HEK293 (cell line): ENCODE measurements around the gene SMAD7.

Experiments used
- CTCF ChIA-PET: fragments of 350-600 bp; formaldehyde crosslinking; extraction: SDS; loops from one replicate; lab custom pipeline; 2021; ENCODE audit warnings: antibody characterized with exemption; lab: Yijun Ruan, JAX
- POLR2A ChIA-PET: fragments of 300-600 bp; formaldehyde crosslinking; extraction: SDS; loops from one replicate; lab custom pipeline; 2020; ENCODE audit warnings: antibody characterized with exemption, inconsistent platforms; lab: Yijun Ruan, JAX
- H3K27ac ChIP-seq: fragments of 200-500 bp; sonication (Bioruptor generic); 2 replicates; pipeline ENCODE4 v1.5.1; 2014; ENCODE audit warnings: low read depth, low read length, control low read depth, inconsistent platforms; ENCODE audit errors: extremely low read depth
- H3K36me3 ChIP-seq, 2 experiments: fragments of 200-500 bp in 1 of 2; sonication (Bioruptor generic) in 1 of 2; 1 replicate in 1 of 2; 2 replicates in 1 of 2; pipeline ENCODE4 v1.5.1; 2014 to 2017; ENCODE audit warnings: inconsistent platforms in 2 of 2, low read length in 2 of 2; ENCODE audit not compliant: control insufficient read depth in 2 of 2, insufficient read depth in 1 of 2
- H3K4me1 ChIP-seq: fragments of 200-500 bp; sonication (Bioruptor generic); 2 replicates; pipeline ENCODE4 v1.5.1; 2014; ENCODE audit warnings: mild to moderate bottlenecking, low read length, inconsistent platforms; ENCODE audit not compliant: control insufficient read depth, insufficient read depth
- H3K4me3 ChIP-seq: 2 replicates; pipeline ENCODE4 v1.5.1; 2011; ENCODE audit warnings: low read depth, mild to moderate bottlenecking, control low read depth, low read length, moderate library complexity
- H3K9me3 ChIP-seq: fragments of 200-500 bp; sonication (Bioruptor generic); 2 replicates; pipeline ENCODE4 v1.5.1; 2014; ENCODE audit warnings: low read depth, low read length, inconsistent platforms; ENCODE audit not compliant: control insufficient read depth, insufficient read depth
- FEZF1 ChIP-seq: fragments of 450-650 bp; formaldehyde crosslinking; IDR thresholded peaks from 2 replicates; pipeline ENCODE4 v1.5.1; 2016; ENCODE audit warnings: missing biosample characterization, missing genetic modification characterization
- KLF16 ChIP-seq: fragments of 450-650 bp; formaldehyde crosslinking; IDR thresholded peaks from 2 replicates; pipeline ENCODE4 v1.5.1; 2017; ENCODE audit warnings: missing biosample characterization, missing genetic modification characterization
- SP3 ChIP-seq: fragments of 450-650 bp; formaldehyde crosslinking; IDR thresholded peaks from 2 replicates; pipeline ENCODE4 v1.5.1; 2016; ENCODE audit warnings: missing biosample characterization, missing genetic modification characterization
- ZBTB48 ChIP-seq: fragments of 450-650 bp; formaldehyde crosslinking; IDR thresholded peaks from 2 replicates; pipeline ENCODE4 v1.5.1; 2016; ENCODE audit warnings: missing biosample characterization, missing genetic modification characterization
- ZEB2 ChIP-seq: fragments of 450-650 bp; formaldehyde crosslinking; IDR thresholded peaks from 2 replicates; pipeline ENCODE4 v1.5.1; 2016; ENCODE audit warnings: missing biosample characterization, missing genetic modification characterization
- ZFP3 ChIP-seq: fragments of 450-650 bp; formaldehyde crosslinking; IDR thresholded peaks from 2 replicates; pipeline ENCODE4 v1.5.1; 2016; ENCODE audit warnings: low read depth, missing biosample characterization, missing genetic modification characterization
- ZFP37 ChIP-seq: fragments of 450-650 bp; formaldehyde crosslinking; IDR thresholded peaks from 2 replicates; pipeline ENCODE4 v1.5.1; 2016; ENCODE audit warnings: missing biosample characterization, missing genetic modification characterization
- ZNF114 ChIP-seq: fragments of 450-650 bp; formaldehyde crosslinking; IDR thresholded peaks from 2 replicates; pipeline ENCODE4 v1.5.0; 2017; ENCODE audit warnings: missing biosample characterization, missing genetic modification characterization
- ZNF266 ChIP-seq: fragments of 450-650 bp; formaldehyde crosslinking; IDR thresholded peaks from 2 replicates; pipeline ENCODE4 v1.5.1; 2016; ENCODE audit warnings: missing biosample characterization, missing genetic modification characterization, low read depth
- ZNF302 ChIP-seq: fragments of 450-650 bp; formaldehyde crosslinking; IDR thresholded peaks from 2 replicates; pipeline ENCODE4 v1.5.1; 2016; ENCODE audit warnings: missing biosample characterization, missing genetic modification characterization, low read depth
- ZNF341 ChIP-seq: fragments of 450-650 bp; formaldehyde crosslinking; IDR thresholded peaks from 2 replicates; pipeline ENCODE4; 2016; ENCODE audit warnings: low read depth, missing biosample characterization, missing genetic modification characterization
- ZNF366 ChIP-seq: fragments of 450-650 bp; formaldehyde crosslinking; conservative IDR thresholded peaks from 2 replicates; pipeline ENCODE4 v1.5.1; 2016; ENCODE audit warnings: missing biosample characterization, missing genetic modification characterization
- TF ChIP-seq, protein P1 (sequence below): fragments of 450-650 bp; formaldehyde crosslinking; IDR thresholded peaks from 2 replicates; pipeline ENCODE4 v1.5.1; 2016; ENCODE audit warnings: missing biosample characterization, missing genetic modification characterization
- TF ChIP-seq, protein P2 (sequence below): fragments of 450-650 bp; formaldehyde crosslinking; IDR thresholded peaks from 2 replicates; pipeline ENCODE4 v1.5.1; 2016; ENCODE audit warnings: missing biosample characterization, missing genetic modification characterization, low read depth
- TF ChIP-seq, protein P3 (sequence below): fragments of 450-650 bp; formaldehyde crosslinking; IDR thresholded peaks from 2 replicates; pipeline ENCODE4 v1.5.1; 2017; ENCODE audit warnings: missing biosample characterization, mild to moderate bottlenecking, missing genetic modification characterization, moderate library complexity

The SMAD7 gene

DNA sequence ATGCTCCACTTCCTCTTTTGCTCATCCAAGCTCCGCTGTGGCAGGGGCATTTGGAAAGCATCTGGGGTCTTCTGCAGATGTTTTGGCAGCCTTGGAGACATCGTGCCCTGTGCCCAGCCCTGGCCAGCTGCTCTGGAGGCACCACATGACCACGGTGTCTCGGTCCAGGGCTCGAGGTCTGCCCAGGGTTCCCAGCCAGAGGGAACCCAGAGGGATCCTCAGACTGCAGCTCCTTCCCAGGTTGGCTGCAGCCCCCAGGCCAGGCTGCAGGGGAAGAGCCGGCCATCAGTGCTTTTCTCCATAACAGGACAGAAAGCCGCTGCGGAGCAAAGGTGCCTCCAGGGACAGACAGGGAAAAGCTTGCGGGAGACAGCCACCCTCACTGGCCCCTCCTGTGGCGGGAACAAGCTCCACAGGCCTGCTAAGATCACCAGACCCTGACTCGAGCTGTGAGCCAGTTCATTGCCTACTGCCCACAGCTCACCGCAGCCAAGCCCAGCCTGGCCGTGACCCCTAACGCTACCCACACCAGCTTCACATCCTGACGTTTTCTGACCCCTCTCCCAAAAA lies 74.7 kb downstream of the SMAD7 start:
- Histone ChIP-seq H3K4me1 (peaks cover 6% of the 10 kb centered on the region), H3K36me3 (no peaks in the 10 kb centered on the region), H3K4me3 (no peak overlapping the region), H3K9me3 (no peaks in the 10 kb centered on the region), H3K27ac (no peak overlapping the region)
- ChIA-PET POLR2A (interaction anchor here (0.5 to 0.9 kb wide), 3 partner anchors 10 to 76 kb away, joined by 3 to 5 read pairs (median 3); no protein-coding TSS in a partner anchor), CTCF (interaction anchor here (0.8 to 1.3 kb wide), 2 partner anchors 18 to 25 kb away, joined by 3 read pairs; no protein-coding TSS in a partner anchor)
- no peak for TF ChIP-seq ZNF366 (tag by site-specific recombination)
- no peak for TF ChIP-seq ZFP37 (tag by site-specific recombination)
- TF ChIP-seq, protein P1, sequence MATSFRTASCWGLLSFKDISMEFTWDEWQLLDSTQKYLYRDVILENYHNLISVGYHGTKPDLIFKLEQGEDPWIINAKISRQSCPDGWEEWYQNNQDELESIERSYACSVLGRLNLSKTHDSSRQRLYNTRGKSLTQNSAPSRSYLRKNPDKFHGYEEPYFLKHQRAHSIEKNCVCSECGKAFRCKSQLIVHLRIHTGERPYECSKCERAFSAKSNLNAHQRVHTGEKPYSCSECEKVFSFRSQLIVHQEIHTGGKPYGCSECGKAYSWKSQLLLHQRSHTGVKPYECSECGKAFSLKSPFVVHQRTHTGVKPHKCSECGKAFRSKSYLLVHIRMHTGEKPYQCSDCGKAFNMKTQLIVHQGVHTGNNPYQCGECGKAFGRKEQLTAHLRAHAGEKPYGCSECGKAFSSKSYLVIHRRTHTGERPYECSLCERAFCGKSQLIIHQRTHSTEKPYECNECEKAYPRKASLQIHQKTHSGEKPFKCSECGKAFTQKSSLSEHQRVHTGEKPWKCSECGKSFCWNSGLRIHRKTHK (tag by site-specific recombination): no peak
- no peak for TF ChIP-seq SP3 (tag by site-specific recombination)
- no peak for TF ChIP-seq ZBTB48
- no peak for TF ChIP-seq ZFP3
- TF ChIP-seq ZNF114: no peak
- no peak for TF ChIP-seq KLF16 (tag by site-specific recombination)
- TF ChIP-seq, protein P2, sequence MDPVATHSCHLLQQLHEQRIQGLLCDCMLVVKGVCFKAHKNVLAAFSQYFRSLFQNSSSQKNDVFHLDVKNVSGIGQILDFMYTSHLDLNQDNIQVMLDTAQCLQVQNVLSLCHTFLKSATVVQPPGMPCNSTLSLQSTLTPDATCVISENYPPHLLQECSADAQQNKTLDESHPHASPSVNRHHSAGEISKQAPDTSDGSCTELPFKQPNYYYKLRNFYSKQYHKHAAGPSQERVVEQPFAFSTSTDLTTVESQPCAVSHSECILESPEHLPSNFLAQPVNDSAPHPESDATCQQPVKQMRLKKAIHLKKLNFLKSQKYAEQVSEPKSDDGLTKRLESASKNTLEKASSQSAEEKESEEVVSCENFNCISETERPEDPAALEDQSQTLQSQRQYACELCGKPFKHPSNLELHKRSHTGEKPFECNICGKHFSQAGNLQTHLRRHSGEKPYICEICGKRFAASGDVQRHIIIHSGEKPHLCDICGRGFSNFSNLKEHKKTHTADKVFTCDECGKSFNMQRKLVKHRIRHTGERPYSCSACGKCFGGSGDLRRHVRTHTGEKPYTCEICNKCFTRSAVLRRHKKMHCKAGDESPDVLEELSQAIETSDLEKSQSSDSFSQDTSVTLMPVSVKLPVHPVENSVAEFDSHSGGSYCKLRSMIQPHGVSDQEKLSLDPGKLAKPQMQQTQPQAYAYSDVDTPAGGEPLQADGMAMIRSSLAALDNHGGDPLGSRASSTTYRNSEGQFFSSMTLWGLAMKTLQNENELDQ (tag by site-specific recombination): no peak
- TF ChIP-seq ZEB2 (tag by site-specific recombination): no peak

DNA sequence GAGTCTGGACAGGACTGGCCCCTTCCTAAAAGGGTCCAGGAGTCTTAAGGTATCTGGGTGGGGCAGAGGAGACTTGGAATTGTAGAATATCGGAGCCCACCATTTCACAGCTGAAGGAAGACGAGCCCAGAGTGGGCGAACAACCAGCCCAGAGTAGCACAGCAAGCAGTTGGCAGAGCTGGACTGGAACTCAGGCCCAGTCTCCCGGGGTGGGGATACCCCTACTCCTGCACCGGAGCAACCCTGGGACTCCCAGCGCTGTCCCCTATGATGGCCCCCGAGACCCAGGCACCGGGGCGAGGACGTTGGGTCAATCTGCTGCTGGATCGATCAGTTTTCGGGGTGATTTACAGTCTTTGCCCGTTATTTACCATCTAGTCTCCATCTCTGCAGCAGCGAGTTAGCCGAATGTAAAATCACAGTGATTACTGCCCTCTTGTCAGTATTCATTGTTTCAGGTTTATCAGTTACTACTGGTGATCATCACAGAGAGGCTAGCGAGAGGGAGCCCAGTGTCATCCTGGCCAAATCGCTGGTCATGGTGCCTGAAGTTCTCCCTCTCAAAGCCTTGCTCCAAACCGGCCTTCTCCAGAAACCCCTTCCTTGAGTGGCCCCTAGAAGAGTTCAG lies 75.3 kb downstream of the SMAD7 start:
- CTCF ChIA-PET: interaction anchor here (0.8 to 1.3 kb wide), 2 partner anchors 18 to 26 kb away, joined by 3 read pairs; no protein-coding TSS in a partner anchor
- Histone ChIP-seq H3K27ac (no peak overlapping the region), H3K4me1 (peaks cover 6% of the 10 kb centered on the region), H3K4me3 (no peak overlapping the region), H3K36me3 (no peaks in the 10 kb centered on the region), H3K9me3 (no peaks in the 10 kb centered on the region)
- POLR2A ChIA-PET: no interaction called here
- TF ChIP-seq ZNF266 (tag by site-specific recombination): no peak
- no peak for TF ChIP-seq ZNF341 (tag by site-specific recombination)
- no peak for TF ChIP-seq ZNF302 (tag by site-specific recombination)
- no peak for TF ChIP-seq ZFP37 (tag by site-specific recombination)
- no peak for TF ChIP-seq FEZF1

DNA sequence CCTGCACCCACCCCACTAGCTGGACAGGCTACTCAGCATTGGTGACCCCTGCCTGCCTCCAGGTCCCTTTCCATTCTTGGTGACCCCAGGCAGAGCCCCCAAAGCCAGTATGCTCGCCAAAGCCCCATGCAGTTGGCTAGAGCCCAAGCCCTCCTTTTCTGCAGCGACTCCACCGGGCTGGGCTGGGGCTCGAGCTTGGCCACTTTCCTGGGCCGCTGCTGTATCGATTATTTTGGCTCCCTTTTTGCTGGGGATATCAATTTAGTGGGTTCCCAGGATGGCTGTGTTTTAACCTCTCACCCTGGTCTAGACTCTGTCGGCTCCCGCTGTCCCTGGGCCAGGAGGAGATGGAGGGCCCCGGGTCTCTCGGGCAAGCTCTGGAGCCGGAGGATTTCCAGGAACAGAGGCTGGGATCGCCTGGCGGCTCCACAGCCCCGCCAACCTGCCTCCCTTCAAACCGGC lies 76.0 kb downstream of the SMAD7 start:
- POLR2A ChIA-PET: no interaction called here
- CTCF ChIA-PET: no interaction called here
- Histone ChIP-seq H3K9me3 (no peaks in the 10 kb centered on the region), H3K4me1 (peaks cover 6% of the 10 kb centered on the region), H3K27ac (no peak overlapping the region), H3K36me3 (no peaks in the 10 kb centered on the region), H3K4me3 (no peak overlapping the region)
- TF ChIP-seq, protein P3, sequence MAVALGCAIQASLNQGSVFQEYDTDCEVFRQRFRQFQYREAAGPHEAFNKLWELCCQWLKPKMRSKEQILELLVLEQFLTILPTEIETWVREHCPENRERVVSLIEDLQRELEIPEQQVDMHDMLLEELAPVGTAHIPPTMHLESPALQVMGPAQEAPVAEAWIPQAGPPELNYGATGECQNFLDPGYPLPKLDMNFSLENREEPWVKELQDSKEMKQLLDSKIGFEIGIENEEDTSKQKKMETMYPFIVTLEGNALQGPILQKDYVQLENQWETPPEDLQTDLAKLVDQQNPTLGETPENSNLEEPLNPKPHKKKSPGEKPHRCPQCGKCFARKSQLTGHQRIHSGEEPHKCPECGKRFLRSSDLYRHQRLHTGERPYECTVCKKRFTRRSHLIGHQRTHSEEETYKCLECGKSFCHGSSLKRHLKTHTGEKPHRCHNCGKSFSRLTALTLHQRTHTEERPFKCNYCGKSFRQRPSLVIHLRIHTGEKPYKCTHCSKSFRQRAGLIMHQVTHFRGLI: peak; percentile 88
- TF ChIP-seq, protein P2 (tag by site-specific recombination): no peak
